Stimulated activated CD4-positive, alpha-beta T cell treated with anti-CD3 and anti-CD28 coated beads, Interleukin-15, amount 100 ng/mL, for 24 hours (primary cell): ENCODE data around the gene SRSF8.
"Not testable (repeated sequence)": the region's sequence is repeated elsewhere in the genome, so short reads cannot be mapped to it uniquely, and the experiment has no call there.

Experiments used
- DNase-seq: peaks from one replicate; pipeline ENCODE4 v3.0.0-alpha.2; 2020

Gene SRSF8, protein sequence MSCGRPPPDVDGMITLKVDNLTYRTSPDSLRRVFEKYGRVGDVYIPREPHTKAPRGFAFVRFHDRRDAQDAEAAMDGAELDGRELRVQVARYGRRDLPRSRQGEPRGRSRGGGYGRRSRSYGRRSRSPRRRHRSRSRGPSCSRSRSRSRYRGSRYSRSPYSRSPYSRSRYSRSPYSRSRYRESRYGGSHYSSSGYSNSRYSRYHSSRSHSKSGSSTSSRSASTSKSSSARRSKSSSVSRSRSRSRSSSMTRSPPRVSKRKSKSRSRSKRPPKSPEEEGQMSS

DNA sequence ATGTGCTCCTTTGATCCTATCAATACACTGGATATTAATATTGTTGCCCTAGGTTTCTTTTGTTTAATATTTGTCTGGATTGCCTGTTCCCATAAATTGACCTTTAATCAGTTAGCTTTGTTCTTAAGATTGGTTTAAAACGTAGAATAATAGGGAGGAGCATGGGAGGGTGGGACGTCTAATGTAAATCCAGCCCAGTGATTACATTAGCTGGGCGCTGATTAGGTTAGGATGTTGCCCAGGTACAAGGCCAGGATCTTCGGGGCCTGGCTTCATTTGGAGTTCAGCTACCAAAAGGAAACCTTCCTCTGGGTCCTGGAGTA is at the start of gene SRSF8:
Gene SRSF8 (plus strand): TSS at position 204 of the 323 bp plus-strand sequence. CDS start 308 bp downstream, outside the sequence.
- no peak for DNase-seq

DNA sequence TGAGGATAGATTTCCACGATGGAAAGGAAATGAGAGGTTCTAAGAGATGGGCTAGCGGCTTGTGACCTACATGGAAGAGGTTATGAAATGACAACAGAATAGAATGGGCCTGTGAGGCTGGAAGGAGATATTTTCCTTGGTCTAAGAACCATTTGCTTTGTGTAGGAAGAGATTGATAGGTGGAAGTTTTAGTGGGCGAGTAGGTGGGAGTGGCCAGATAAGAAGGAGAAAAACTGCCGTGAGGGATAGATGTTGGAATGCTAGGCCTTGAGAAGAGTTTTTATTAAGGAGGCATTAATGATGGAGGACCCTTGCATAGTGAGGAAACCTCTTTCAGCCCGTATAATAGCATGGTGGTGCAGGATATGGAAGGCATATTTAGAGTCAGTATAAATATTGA is 45.3 kb upstream of the SRSF8 start:
- DNase-seq: not testable (repeated sequence)

GRCh38 chr11:95024958-95025357 is 41.8 kb upstream of the SRSF8 start, which contains the start of gene KDM4E:
Gene KDM4E (plus strand): TSS chr11:95025258. CDS start chr11:95025558, 300 bp downstream.
- no peak for DNase-seq

GRCh38 chr11:95025594-95025993 is 41.1 kb upstream of the SRSF8 start:
- not testable (repeated sequence) for DNase-seq

DNA sequence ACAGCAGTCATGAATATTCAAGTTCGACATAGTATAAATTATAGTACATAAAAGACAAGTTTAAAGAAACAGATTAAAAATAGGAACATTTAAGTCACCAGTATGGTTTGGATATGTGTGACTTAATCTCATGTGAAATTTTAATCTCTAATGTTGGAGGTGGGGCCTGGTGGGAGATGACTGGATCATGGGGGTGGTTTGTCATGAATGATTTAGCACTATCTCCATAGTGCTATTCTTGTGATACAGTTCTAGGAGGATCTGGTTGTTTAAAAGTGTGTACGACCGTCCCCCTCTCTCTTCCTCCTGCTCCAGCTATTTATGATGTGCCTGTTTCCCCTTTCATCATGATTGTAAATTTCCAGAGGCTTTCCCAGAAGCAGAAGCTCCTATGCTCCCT is 38.4 kb upstream of the SRSF8 start:
- DNase-seq: no peak

DNA sequence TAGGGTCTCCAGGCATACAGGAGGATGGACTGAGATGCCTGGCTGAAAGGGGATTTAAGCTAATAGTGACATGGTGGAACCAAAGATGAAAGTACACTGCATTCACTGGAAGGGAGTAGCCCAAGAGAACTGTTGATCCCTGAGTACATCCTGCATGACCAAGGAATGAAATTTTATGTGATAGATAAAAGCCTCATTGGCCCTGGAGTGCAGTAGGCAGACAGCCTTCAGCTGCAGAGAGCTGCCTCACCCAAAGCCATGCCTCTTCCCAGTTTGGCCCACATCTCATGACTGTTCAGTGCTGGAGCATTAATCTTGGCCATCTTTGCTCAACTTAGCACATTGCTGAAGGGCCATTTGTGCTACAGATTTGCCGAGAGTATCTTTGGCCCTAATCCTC is 33.7 kb upstream of the SRSF8 start:
- DNase-seq: no peak

DNA sequence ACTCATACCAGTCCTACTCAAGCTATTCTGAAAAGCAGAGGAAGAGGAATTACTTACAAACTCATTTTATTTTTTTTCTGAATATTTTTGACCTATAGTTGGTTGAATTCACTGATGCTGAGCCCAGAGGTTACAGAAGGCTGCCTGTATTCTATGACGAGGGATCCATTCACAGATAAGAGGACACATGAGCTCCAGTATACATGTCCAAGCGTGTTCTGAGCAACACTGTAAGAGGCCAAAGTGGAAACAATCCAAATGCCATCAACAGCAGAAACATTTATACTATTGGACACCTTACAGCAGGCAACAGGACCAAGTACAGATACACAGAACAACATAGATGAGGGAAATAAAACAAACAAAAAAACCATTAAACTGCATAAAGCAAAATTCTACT is 31.4 kb upstream of the SRSF8 start:
- DNase-seq: no peak

DNA sequence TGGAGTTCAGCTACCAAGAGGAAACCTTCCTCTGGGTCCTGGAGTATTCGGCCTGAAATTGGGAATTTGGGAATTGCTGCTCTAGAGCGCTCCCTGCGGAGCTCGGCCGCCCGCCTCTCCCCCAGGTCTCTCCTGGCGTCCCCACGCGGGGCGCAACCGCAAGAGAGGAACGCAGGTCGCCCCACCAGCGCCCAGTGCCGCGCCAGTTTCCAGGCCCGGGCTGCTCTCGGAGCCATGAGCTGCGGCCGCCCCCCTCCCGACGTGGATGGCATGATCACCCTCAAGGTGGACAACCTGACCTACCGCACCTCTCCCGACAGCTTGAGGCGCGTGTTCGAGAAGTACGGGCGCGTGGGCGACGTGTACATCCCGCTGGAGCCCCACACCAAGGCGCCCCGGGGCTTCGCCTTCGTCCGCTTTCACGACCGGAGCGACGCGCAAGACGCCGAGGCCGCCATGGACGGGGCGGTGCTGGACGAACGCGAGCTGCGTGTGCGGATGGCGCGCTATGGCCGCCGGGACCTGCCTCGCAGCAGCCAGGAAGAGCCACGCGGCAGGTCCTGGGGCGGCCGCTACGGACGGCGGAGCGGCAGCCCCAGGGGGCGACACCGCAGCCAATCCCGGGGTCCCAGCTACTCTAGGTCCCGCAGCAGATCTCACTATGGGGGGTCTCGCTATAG is 29.2 kb upstream of the SRSF8 start:
- DNase-seq: peak; percentile 20

GRCh38 chr11:95042239-95042638 is 24.5 kb upstream of the SRSF8 start:
- DNase-seq: no peak

DNA sequence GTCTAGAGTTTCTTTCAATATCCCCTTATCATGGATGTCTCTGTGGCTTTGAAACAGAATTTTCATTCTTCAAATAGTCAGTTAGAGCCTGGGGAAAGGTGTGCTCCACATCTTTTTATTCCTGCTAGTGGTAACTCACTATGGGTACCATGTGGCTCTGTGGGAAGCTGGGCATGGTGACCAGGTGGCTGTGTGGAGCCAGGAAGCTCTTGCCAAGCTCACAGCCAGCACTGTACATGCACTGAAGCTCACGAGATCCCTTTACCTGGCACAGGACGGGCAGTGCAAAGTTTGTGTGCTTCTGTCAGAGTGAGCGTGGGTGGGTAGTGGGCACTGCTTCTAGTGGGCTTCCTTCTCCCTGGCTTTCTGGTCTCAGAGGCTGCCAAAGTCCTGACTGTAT is 23.8 kb upstream of the SRSF8 start:
- DNase-seq: no peak

- DNase-seq: no peak
Observed at GRCh38 chr11:95044010-95044409, 22.7 kb upstream of the SRSF8 start.

- no peak for DNase-seq
Observed at GRCh38 chr11:95045812-95046211, 20.9 kb upstream of the SRSF8 start.

DNA sequence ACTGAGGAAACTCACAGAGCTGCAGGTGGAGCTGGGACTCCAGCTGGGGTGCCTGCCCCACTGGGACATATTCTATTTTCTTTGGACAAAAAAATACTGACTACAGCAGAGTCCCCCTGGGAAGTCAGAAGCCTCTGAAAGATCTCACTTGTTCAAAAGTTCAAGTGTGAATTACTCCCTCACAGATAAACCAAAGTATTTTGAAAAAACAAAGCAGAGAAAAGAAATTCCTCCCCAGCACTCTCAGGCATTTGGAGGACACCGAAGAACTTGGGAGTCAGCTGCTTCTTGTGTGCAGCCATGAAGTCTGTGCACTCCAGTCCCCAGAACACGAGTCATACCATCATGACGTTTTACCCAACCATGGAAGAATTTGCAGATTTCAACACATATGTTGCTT is 17.6 kb upstream of the SRSF8 start, which contains the start of gene KDM4F:
Gene KDM4F (plus strand): TSS at position 301 of the 400 bp plus-strand sequence.
- DNase-seq: not testable (repeated sequence)

DNA sequence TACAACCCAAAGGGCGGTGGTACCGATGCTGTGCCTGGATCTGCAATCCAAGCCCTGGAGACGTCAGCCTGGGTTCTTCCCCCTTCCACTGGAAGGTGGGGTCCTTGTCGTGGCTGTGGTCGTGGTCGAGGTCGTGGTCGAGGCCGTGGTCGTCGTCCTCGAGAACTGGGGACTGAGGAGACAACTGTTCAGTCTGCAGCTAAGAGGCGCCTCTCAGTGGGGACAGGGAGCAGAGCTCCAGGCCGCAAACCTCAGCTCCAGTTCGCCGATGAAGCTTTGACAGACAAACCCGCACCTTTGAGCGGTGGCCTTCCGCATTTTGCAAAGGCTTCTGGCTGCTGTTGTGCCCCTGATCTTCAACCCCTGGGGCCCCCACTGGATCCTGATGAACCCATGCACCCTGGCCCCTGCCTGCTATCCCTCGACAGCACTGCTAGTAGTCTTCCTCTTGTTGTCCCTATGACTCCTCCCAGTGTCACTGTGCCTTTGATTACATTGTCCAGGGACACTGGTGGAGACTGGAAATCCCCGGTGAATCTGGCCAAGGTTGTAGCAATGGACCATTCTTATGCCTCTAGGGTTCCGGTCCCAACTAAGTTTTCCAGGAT is 16.0 kb upstream of the SRSF8 start:
- DNase-seq: no peak

DNA sequence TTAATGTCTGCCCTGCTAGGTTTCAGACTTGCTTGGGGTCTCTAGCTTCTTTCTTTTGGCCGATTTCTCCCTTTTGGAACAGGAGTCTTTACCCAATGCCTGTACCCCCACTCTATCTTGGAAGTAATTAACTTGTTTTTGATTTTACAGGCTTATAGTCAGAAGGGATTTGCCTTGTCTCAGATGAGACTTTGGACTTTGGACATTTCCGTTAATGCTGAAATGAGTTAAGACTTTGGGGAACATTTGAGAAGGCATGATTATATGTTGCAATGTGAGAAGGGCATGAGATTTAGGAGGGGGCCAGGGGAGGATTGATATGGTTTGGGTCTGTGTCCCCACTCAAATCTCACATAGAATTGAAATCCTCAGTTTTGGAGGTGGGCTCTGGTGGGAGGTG is 12.4 kb upstream of the SRSF8 start:
- DNase-seq: no peak

GRCh38 chr11:95055283-95055897 is 11.3 kb upstream of the SRSF8 start:
- DNase-seq: no peak

- DNase-seq: no peak
Observed at GRCh38 chr11:95057959-95058358, 8.8 kb upstream of the SRSF8 start.

DNA sequence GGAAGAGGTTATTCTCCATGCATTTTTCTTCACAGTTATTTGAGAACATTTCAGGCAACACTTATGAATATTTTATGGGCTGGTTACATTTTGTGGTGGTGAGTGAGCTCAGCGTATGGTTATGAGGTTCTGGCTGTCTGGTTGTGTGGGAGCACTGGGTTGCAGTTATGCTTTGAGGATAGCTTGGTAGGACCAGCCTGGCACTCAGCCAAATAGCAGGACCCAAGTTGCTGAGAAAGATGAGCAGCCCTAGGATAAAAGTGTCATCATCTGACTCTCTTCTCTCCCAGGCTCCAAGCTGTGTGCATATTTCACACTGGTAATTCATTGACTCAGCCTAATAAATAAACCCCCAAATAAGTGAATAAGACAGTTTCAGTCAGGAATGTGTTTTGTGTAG is 8.1 kb upstream of the SRSF8 start:
- no peak for DNase-seq

DNA sequence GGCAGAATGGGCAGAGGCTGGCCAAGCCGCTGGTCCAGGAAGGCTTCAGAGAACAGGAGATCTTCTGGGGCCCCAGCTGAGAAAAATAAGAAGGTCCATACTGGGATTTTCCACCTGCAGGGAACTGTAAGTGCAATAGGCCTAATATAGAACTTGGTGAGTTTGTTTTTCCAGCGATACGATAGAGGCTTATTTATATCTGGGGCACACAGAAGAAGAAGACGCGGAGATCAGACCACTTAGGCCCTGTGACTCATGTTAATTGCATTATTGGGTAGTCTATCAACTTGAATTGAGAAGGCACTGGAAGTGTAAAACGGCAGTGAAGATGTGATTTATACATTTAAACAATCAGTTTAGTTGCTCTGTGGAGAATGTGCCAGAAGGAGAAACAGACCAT is 7.7 kb upstream of the SRSF8 start:
- DNase-seq: no peak

DNA sequence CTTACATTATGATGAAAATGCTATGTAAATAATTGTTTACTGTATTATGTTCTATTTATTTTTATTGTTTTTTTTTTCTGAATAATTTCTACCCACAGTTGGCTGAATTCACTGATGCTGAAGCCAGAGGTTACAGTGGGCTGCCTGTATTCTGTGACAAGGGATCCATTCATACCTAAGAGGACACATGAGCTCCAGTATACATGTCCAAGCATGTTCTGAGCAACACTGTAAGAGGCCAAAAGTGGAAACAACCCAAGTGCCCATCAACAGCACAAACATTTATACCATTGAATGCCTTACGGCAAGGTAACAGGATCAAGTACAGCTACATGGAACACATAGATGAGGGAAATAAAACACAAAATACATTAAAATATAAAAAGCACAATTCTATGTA is 1.4 kb upstream of the SRSF8 start:
- no peak for DNase-seq

GRCh38 chr11:95067039-95067840 is 521 bp downstream of the SRSF8 start:
- DNase-seq: peak; percentile 86

DNA sequence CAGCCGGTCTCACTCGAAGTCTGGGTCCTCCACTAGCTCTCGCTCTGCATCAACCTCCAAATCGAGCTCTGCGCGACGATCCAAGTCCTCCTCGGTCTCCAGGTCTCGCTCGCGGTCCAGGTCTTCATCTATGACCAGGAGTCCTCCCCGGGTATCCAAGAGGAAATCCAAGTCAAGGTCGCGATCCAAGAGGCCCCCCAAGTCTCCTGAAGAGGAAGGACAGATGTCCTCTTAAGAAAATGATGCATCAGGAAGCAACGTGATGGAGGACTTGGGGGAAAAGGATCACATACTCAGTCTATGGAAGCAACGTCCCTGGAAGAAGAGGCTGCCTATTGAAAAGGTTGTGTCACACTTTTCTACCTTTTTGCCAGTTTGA is 1.1 kb downstream of the SRSF8 start:
- no peak for DNase-seq

DNA sequence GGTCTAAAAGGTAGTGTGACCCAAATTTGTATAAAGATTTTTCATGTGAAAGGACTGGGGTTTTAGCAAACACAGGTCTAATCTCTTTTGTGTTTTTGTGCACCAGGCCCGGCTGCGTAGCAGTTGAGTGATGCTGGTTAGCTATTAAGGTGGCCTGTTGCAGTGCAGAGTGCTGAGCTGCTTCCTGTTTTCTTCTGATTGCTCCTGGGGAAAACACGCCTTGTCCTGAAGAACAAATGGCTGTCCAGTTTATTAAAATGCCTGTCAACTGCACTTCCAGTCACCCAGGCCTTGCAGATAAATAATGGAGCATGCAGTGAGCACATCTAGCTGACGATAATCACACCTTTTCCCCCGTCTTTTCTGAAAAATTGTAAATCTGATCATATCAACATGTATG is 1.8 kb downstream of the SRSF8 start:
- DNase-seq: peak; percentile 74
